ENCODE measurements around the gene TAF5.

TAF5 gene

DNA sequence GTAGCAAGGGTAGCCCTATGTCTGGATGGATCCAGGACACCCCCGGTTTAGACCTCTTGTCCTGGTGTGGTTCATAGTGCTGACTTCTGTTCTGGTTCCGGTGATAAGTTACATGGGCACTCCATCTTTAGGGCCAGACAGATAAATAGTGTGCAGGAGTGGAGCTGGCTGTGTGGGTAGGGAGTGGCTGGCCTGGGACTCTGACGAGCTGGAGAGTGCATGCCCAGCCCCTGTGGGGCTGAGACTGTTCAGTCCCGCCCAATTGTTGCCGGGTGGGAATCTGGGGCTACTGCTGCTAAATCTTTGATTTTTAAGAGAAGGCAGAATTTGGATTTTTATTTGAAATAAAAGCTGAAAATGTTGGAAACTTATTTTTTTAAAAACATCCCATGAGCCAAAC is 56.0 kb downstream of the TAF5 start:
- DNase-seq (ENCODE audit: extremely low read depth, low read depth) = no peak
- no peak overlapping the region for H3K4me3 ChIP-seq (replicated peaks; ENCODE audit: low read depth, low read length)
- TF ChIP-seq, protein P1, sequence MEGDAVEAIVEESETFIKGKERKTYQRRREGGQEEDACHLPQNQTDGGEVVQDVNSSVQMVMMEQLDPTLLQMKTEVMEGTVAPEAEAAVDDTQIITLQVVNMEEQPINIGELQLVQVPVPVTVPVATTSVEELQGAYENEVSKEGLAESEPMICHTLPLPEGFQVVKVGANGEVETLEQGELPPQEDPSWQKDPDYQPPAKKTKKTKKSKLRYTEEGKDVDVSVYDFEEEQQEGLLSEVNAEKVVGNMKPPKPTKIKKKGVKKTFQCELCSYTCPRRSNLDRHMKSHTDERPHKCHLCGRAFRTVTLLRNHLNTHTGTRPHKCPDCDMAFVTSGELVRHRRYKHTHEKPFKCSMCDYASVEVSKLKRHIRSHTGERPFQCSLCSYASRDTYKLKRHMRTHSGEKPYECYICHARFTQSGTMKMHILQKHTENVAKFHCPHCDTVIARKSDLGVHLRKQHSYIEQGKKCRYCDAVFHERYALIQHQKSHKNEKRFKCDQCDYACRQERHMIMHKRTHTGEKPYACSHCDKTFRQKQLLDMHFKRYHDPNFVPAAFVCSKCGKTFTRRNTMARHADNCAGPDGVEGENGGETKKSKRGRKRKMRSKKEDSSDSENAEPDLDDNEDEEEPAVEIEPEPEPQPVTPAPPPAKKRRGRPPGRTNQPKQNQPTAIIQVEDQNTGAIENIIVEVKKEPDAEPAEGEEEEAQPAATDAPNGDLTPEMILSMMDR (IDR thresholded peaks at IDR 0.05; ENCODE audit: low read depth, low read length, missing control alignments) = no peak

GRCh38 chr10:103427866-103428265 is 60.1 kb downstream of the TAF5 start:
- DNase-seq (ENCODE audit: extremely low read depth, low read depth) = no peak
- TF ChIP-seq, protein P1 (IDR thresholded peaks at IDR 0.05; ENCODE audit: low read depth, low read length, missing control alignments) = no peak
- H3K4me3 ChIP-seq (replicated peaks; ENCODE audit: low read depth, low read length) = no peak overlapping the region

DNA sequence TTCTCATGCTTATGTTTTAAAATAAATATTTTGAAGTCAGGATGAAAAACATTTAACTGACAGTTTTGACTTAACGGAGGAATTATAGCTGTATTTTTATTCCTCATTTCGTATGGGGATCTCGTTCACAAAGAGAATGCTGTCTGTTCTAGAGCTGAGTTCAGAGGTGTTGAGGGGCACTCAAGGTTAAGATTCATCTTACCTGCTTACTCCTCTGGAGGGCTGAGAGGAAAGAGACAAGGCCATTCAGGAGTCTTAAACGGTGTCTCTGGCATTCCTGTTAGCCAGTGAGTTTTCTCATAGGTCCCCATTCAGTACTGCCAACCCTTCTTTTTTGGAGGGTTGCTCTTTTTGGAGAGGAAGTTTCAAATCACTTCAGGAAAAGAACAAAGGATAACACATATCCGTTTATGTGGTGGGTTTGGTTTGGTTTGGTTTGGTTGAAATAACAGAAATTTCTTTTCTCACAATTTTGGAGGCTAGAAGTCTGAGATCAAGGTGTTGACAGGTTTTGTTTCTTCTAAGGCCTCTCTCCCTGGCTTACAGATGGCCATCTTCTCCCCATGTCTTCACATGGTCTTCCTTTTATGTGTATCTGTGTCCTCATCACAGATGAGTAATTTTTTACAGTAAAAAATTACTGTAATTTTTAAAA is 61.3 kb downstream of the TAF5 start:
- no peak overlapping the region for H3K4me3 ChIP-seq (replicated peaks; ENCODE audit: low read depth, low read length)
- no peak for DNase-seq (ENCODE audit: extremely low read depth, low read depth)
- TF ChIP-seq, protein P1 (IDR thresholded peaks at IDR 0.05; ENCODE audit: low read depth, low read length, missing control alignments) = no peak

DNA sequence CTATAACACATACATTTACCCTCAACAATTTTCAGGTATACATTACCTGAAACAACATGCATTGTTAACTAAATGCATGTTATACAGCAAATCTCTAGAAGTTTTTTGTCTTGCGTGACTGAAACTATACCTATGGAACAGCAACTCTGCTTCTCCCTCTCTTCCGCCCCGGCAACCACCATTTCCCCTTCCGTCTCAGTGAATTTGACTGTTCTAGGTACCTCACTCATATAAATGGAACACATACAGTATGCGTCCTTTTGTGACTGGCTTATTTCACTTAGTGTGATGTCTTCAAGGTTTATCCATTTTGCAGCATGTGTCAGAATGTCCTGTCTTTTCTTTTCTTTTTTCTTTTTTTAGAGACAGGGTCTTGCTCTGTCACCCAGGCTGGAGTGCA is 61.9 kb downstream of the TAF5 start:
- no peak for DNase-seq (ENCODE audit: extremely low read depth, low read depth)
- no peak overlapping the region for H3K4me3 ChIP-seq (replicated peaks; ENCODE audit: low read depth, low read length)
- TF ChIP-seq, protein P1 (IDR thresholded peaks at IDR 0.05; ENCODE audit: low read depth, low read length, missing control alignments) = no peak

- TF ChIP-seq, protein P1 (IDR thresholded peaks at IDR 0.05; ENCODE audit: low read depth, low read length, missing control alignments) = no peak
- DNase-seq (ENCODE audit: extremely low read depth, low read depth) = no peak
These were observed 64.1 kb downstream of the TAF5 start for GRCh38 chr10:103431902-103432301.

DNA sequence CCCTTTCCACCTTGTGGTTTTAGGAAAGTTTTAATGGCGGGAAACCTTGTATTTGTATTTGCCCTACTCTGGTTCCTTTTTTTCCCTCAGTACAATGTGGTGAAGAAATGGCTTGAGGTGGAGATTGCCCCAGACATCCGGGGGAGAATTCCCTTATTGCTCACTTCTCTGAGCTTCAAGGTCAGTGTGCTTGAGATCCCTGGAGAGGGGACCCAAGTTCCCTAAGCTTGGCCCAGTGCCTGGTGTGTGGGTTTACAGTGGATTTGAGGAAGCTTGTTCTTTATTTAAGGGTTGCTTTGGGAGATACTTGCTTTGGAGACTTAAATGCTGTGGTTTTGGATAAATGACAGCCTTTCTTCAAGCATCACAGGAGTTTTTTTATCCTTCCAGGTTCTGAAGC is 66.1 kb downstream of the TAF5 start:
- TF ChIP-seq, protein P1 (IDR thresholded peaks at IDR 0.05; ENCODE audit: low read depth, low read length, missing control alignments) = no peak
- no peak overlapping the region for H3K4me3 ChIP-seq (replicated peaks; ENCODE audit: low read depth, low read length)
- DNase-seq (ENCODE audit: extremely low read depth, low read depth) = no peak

More at GRCh38 chr10:103431902-103432301, 64.1 kb downstream of the TAF5 start:
- H3K4me3 ChIP-seq (replicated peaks; ENCODE audit: low read depth, low read length) = no peak overlapping the region
